Measurements from ENCODE around the gene DCC. TPM values are rescaled to one million over a fixed set of nuclear protein-coding genes. Genes with fewer than 3 reads are reported as not detected.

The DCC gene
- total and polyA plus RNA-seq, 9 donors: under 0.01 to 0.77 (median 0.30) TPM; not detected in 3

DNA sequence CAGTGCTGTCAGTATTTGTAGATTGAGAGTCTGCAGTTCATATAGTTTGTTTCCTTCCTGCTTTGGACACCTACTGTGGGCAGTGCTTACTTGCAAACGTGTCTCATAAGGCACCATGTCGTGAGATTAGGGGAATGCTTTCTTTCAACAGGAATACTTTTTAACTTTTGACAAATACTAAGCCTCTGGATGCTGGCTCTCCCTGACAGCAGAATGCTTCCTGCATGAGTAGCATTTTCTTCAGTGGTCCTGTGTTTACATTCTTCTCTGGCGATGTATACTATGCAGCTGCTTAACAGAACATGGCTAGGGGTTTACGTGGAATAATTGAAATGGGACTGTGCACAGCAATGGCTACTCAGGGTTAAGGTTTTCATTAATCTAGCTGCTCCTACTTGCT lies 1077.0 kb downstream of the DCC start:
- H3K4me1 ChIP-seq (ENCODE audit: insufficient read depth): no peaks in the 10 kb centered on the region
- no peak overlapping the region for H3K4me3 ChIP-seq
- no peak for DNase-seq
- WGBS, 3 donors: 6 to 21% (median 11%) methylated on average over 4 of the region's 4 CpGs
- no peaks in the 10 kb centered on the region for H3K9me3 ChIP-seq
- H3K27ac ChIP-seq: no peak overlapping the region
- intact Hi-C loops (cut with DNase I): no loop called here
- no peak for TF ChIP-seq EP300 (IDR thresholded peaks at IDR 0.05)
- TF ChIP-seq, protein P1, sequence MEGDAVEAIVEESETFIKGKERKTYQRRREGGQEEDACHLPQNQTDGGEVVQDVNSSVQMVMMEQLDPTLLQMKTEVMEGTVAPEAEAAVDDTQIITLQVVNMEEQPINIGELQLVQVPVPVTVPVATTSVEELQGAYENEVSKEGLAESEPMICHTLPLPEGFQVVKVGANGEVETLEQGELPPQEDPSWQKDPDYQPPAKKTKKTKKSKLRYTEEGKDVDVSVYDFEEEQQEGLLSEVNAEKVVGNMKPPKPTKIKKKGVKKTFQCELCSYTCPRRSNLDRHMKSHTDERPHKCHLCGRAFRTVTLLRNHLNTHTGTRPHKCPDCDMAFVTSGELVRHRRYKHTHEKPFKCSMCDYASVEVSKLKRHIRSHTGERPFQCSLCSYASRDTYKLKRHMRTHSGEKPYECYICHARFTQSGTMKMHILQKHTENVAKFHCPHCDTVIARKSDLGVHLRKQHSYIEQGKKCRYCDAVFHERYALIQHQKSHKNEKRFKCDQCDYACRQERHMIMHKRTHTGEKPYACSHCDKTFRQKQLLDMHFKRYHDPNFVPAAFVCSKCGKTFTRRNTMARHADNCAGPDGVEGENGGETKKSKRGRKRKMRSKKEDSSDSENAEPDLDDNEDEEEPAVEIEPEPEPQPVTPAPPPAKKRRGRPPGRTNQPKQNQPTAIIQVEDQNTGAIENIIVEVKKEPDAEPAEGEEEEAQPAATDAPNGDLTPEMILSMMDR (IDR thresholded peaks at IDR 0.05): no peak
- no peak for TF ChIP-seq POLR2A (IDR thresholded peaks at IDR 0.05)
- no peaks in the 10 kb centered on the region for H3K27me3 ChIP-seq
- no peaks in the 10 kb centered on the region for H3K36me3 ChIP-seq

DNA sequence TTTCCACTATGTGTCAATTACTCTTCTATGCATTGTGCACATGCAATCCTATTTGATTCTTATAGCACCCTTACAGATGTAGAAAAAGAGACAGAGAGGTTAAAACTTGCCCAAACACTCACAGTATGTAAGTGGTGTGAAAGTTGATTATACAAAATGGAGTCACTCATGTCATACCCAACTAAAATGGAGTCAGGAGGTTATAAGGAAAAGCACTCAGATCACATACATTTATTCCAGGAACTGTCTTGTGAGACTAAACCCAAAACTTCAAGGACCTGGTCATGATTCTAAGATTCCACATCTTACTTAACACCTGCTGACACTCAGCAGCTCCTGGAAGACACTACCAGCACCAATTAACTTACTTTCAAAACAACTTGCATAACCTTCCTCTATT lies 1081.9 kb downstream of the DCC start:
- no peak for TF ChIP-seq EP300 (IDR thresholded peaks at IDR 0.05)
- TF ChIP-seq, protein P1 (IDR thresholded peaks at IDR 0.05): no peak
- TF ChIP-seq POLR2A (IDR thresholded peaks at IDR 0.05): no peak
- Histone ChIP-seq H3K4me1 (ENCODE audit: insufficient read depth) (no peaks in the 10 kb centered on the region), H3K9me3 (no peaks in the 10 kb centered on the region), H3K4me3 (no peak overlapping the region), H3K27ac (no peak overlapping the region), H3K27me3 (no peaks in the 10 kb centered on the region), H3K36me3 (no peaks in the 10 kb centered on the region)
- intact Hi-C loops (cut with DNase I): no loop called here
- no peak for DNase-seq

DNA sequence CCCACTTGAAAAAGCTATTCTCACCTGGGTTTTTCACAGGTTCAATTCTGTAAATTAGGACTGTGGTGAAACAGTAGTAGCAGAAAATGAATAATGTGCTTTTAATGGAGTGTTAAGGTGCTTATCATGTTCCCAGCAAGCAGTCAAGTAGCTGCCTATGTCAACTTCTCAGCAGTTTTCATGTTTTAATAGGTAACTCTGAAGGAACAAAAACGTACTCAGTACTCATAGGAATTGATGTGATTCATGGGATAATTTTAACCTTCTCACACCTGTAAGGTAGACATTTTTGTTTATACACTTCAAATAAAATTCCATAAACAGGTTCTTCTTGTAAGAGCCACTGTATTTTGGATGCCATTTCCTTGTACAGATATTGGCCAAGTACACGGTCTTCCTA lies 1082.9 kb downstream of the DCC start:
- Histone ChIP-seq H3K27ac (no peak overlapping the region), H3K9me3 (no peaks in the 10 kb centered on the region), H3K36me3 (no peaks in the 10 kb centered on the region), H3K27me3 (no peaks in the 10 kb centered on the region), H3K4me1 (ENCODE audit: insufficient read depth) (no peaks in the 10 kb centered on the region), H3K4me3 (no peak overlapping the region)
- no peak for DNase-seq
- TF ChIP-seq, protein P1 (IDR thresholded peaks at IDR 0.05): no peak
- TF ChIP-seq POLR2A (IDR thresholded peaks at IDR 0.05) (no peak), EP300 (IDR thresholded peaks at IDR 0.05) (no peak)
- WGBS, 3 donors: 46 to 68% (median 60%) methylated on average over 2 of the region's 2 CpGs
- intact Hi-C loops (cut with DNase I): no loop called here

DNA sequence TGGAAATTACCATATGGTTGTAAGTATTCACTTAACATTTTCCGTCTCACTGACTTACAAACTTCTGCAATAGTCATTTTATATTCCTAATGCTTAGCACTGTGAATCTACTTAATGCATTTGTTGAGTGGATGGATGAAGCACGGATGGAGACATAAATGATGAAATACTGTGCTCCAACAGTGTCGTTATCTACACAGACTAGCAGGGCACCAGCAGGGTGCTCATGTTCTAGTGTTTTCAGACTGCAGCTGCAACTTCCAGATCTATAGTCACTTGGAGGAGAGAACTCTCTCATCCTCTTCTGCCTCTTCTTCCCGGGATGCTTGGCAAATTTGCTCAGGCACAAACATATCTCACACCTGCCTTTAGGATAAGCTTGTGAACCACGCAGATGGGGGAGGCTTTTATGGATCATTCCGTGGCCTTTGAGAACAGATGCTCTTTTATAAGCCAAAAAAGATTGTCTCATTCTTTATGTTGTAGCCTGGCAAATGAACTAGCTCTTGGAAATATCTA lies 1086.7 kb downstream of the DCC start:
- H3K9me3 ChIP-seq: no peaks in the 10 kb centered on the region
- intact Hi-C loops (cut with DNase I): no loop called here
- H3K27ac ChIP-seq: no peak overlapping the region

More for the DNA sequence above, 1086.7 kb downstream of the DCC start:
- H3K4me3 ChIP-seq: no peak overlapping the region
- no peak for DNase-seq
- H3K36me3 ChIP-seq: no peaks in the 10 kb centered on the region
- WGBS, 3 donors: 42 to 44% (median 42%) methylated on average over 6 of the region's 6 CpGs
- no peaks in the 10 kb centered on the region for H3K27me3 ChIP-seq
- no peak for TF ChIP-seq POLR2A (IDR thresholded peaks at IDR 0.05)
- TF ChIP-seq EP300 (IDR thresholded peaks at IDR 0.05): no peak
- TF ChIP-seq, protein P1 (IDR thresholded peaks at IDR 0.05): no peak
- no peaks in the 10 kb centered on the region for H3K4me1 ChIP-seq (ENCODE audit: insufficient read depth)
